DND-41 (cell line): ENCODE measurements around the gene MAP7D1.
"Not testable (repeated sequence)": the region's sequence is repeated elsewhere in the genome, so short reads cannot be mapped to it uniquely, and the experiment has no call there.

Experiments used
- EZH2 ChIP-seq: IDR thresholded peaks from 3 replicates; pipeline ENCODE4 v1.6.1; 2012; ENCODE audit warnings: borderline replicate concordance, low read depth, mild to moderate bottlenecking, moderate library complexity, low read length, inconsistent platforms; ENCODE audit not compliant: severe bottlenecking
- TF ChIP-seq, protein P1 (sequence below): IDR thresholded peaks from 2 replicates; pipeline ENCODE4 v1.5.1; 2012; ENCODE audit warnings: borderline replicate concordance, low read length, moderate library complexity, mild to moderate bottlenecking; ENCODE audit not compliant: poor library complexity, severe bottlenecking; ENCODE audit errors: extremely low read depth

- TF ChIP-seq, protein P1, sequence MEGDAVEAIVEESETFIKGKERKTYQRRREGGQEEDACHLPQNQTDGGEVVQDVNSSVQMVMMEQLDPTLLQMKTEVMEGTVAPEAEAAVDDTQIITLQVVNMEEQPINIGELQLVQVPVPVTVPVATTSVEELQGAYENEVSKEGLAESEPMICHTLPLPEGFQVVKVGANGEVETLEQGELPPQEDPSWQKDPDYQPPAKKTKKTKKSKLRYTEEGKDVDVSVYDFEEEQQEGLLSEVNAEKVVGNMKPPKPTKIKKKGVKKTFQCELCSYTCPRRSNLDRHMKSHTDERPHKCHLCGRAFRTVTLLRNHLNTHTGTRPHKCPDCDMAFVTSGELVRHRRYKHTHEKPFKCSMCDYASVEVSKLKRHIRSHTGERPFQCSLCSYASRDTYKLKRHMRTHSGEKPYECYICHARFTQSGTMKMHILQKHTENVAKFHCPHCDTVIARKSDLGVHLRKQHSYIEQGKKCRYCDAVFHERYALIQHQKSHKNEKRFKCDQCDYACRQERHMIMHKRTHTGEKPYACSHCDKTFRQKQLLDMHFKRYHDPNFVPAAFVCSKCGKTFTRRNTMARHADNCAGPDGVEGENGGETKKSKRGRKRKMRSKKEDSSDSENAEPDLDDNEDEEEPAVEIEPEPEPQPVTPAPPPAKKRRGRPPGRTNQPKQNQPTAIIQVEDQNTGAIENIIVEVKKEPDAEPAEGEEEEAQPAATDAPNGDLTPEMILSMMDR = not testable (repeated sequence)
- not testable (repeated sequence) for TF ChIP-seq EZH2
Observed at GRCh38 chr1:36230279-36230678, 74.3 kb downstream of the MAP7D1 start.
